WTC11 (cell line): ENCODE results near the gene SLC39A5. TPM values are rescaled to one million over a fixed set of nuclear protein-coding genes. Genes with fewer than 3 reads are reported as not detected.

Source experiments
- ATAC-seq: fragments of 200-7000 bp; cut with Tn5 transposase; 2 replicates; pipeline ENCODE4 v1.10.0; 2021; ENCODE audit warnings: mild to moderate bottlenecking, moderate library complexity
- CTCF ChIA-PET: fragments of 300-600 bp; sonication (Branson Sonifier 250); formaldehyde crosslinking; loops from one replicate; lab custom pipeline; 2021; ENCODE audit warnings: antibody characterized with exemption; lab: Charles Lee
- POLR2A ChIA-PET: fragments of 350-600 bp; sonication (Branson Sonifier 250); formaldehyde crosslinking; loops from one replicate; lab custom pipeline; 2021; ENCODE audit warnings: antibody characterized with exemption; lab: Charles Lee
- DNase-seq: peaks from one replicate; pipeline ENCODE4 v3.0.0; 2021; ENCODE audit warnings: low spot score
- H3K27ac Mint-ChIP-seq: 2 replicates; pipeline ENCODE4 v1.8.0; 2021; ENCODE audit warnings: mixed read lengths
- H3K27me3 Mint-ChIP-seq: 2 replicates; pipeline ENCODE4 v1.8.0; 2021; ENCODE audit warnings: low read depth, mild to moderate bottlenecking, moderate library complexity, mixed read lengths
- H3K36me3 Mint-ChIP-seq: 2 replicates; pipeline ENCODE4 v1.8.0; 2021; ENCODE audit warnings: mixed read lengths
- H3K4me1 Mint-ChIP-seq: 2 replicates; pipeline ENCODE4 v1.8.0; 2022; ENCODE audit warnings: mixed read lengths
- H3K4me3 Mint-ChIP-seq: 2 replicates; pipeline ENCODE4 v1.8.0; 2021; ENCODE audit warnings: mild to moderate bottlenecking, moderate library complexity, mixed read lengths
- H3K9me3 Mint-ChIP-seq: 2 replicates; pipeline ENCODE4 v1.8.0; 2021; ENCODE audit warnings: mixed read lengths
- ATF1 ChIP-seq: sonication (generic); formaldehyde crosslinking; IDR thresholded peaks from 2 replicates; pipeline ENCODE4 v1.8.1; 2023; ENCODE audit warnings: mild to moderate bottlenecking, moderate library complexity, missing genetic modification reagents
- FOXJ3 ChIP-seq: sonication (generic); formaldehyde crosslinking; IDR thresholded peaks from 2 replicates; pipeline ENCODE4 v1.9.0; 2021; ENCODE audit warnings: missing genetic modification reagents, mild to moderate bottlenecking, borderline replicate concordance
- FOXK1 ChIP-seq: sonication (generic); formaldehyde crosslinking; IDR thresholded peaks from 2 replicates; pipeline ENCODE4 v1.8.0; 2022; ENCODE audit warnings: mild to moderate bottlenecking, moderate library complexity, missing genetic modification reagents
- GTF2I ChIP-seq: fragments of 250-450 bp; sonication (Bioruptor Pico); conservative IDR thresholded peaks from 2 replicates; pipeline ENCODE4 v1.4.0; 2021; ENCODE audit warnings: mild to moderate bottlenecking
- JAZF1 ChIP-seq: fragments of 250-450 bp; sonication (Bioruptor Pico); IDR thresholded peaks from 2 replicates; pipeline ENCODE4 v1.9.0; 2021; ENCODE audit warnings: moderate library complexity, mild to moderate bottlenecking, inconsistent platforms
- OVOL2 ChIP-seq: fragments of 250-450 bp; sonication (Bioruptor Pico); IDR thresholded peaks from 2 replicates; pipeline ENCODE4 v1.9.0; 2021; ENCODE audit warnings: mild to moderate bottlenecking, borderline replicate concordance
- RELA ChIP-seq: sonication (generic); formaldehyde crosslinking; IDR thresholded peaks from 2 replicates; pipeline ENCODE4 v1.8.1; 2022; ENCODE audit warnings: missing genetic modification reagents, mild to moderate bottlenecking, borderline replicate concordance
- SMAD4 ChIP-seq: sonication (generic); formaldehyde crosslinking; IDR thresholded peaks from 2 replicates; pipeline ENCODE4 v1.8.0; 2022; ENCODE audit warnings: mild to moderate bottlenecking, missing genetic modification reagents
- SP1 ChIP-seq: sonication (generic); formaldehyde crosslinking; conservative IDR thresholded peaks from 2 replicates; pipeline ENCODE4 v1.8.1; 2022; ENCODE audit warnings: missing genetic modification reagents
- TP53 ChIP-seq: sonication (generic); formaldehyde crosslinking; IDR thresholded peaks from 2 replicates; pipeline ENCODE4 v1.8.1; 2023; ENCODE audit warnings: mild to moderate bottlenecking, missing genetic modification reagents
- ZNF423 ChIP-seq: fragments of 250-450 bp; sonication (Bioruptor Pico); IDR thresholded peaks from 2 replicates; pipeline ENCODE4 v2.1.2; 2022; ENCODE audit warnings: mild to moderate bottlenecking, moderate library complexity
- total RNA-seq: library from RNA; stranded (reverse); gene quantifications from 3 replicates; pipeline ENCODE4 v1.2.3, GENCODE V29; 2021
- TF ChIP-seq, protein P1 (sequence below): fragments of 250-450 bp; sonication (Bioruptor Pico); IDR thresholded peaks from 2 replicates; pipeline ENCODE4 v1.9.0; 2021; ENCODE audit warnings: mild to moderate bottlenecking, borderline replicate concordance
- TF ChIP-seq, protein P2 (sequence below): sonication (generic); formaldehyde crosslinking; IDR thresholded peaks from 2 replicates; pipeline ENCODE4 v1.8.0; 2022; ENCODE audit warnings: mild to moderate bottlenecking, missing genetic modification reagents
- TF ChIP-seq, protein P3 (sequence below): sonication (generic); formaldehyde crosslinking; IDR thresholded peaks from 2 replicates; pipeline ENCODE4 v1.8.1; 2023; ENCODE audit warnings: mild to moderate bottlenecking, missing genetic modification reagents
- TF ChIP-seq, protein P4 (sequence below): sonication (generic); formaldehyde crosslinking; IDR thresholded peaks from 2 replicates; pipeline ENCODE4 v1.8.0; 2023; ENCODE audit warnings: missing genetic modification reagents
- TF ChIP-seq, protein P5 (sequence below): fragments of 250-450 bp; sonication (Bioruptor Pico); IDR thresholded peaks from 2 replicates; pipeline ENCODE4 v1.9.0; 2021; ENCODE audit warnings: mild to moderate bottlenecking
- TF ChIP-seq, protein P6 (sequence below): sonication (generic); formaldehyde crosslinking; IDR thresholded peaks from 2 replicates; pipeline ENCODE4 v1.8.0; 2023; ENCODE audit warnings: mild to moderate bottlenecking, missing genetic modification reagents
- TF ChIP-seq, protein P7 (sequence below): sonication (generic); formaldehyde crosslinking; IDR thresholded peaks from 2 replicates; pipeline ENCODE4 v1.8.1; 2022; ENCODE audit warnings: mild to moderate bottlenecking, moderate library complexity, missing genetic modification reagents

The SLC39A5 gene
- total RNA-seq, 1 experiment from 2014 or later: 0.26 TPM

DNA sequence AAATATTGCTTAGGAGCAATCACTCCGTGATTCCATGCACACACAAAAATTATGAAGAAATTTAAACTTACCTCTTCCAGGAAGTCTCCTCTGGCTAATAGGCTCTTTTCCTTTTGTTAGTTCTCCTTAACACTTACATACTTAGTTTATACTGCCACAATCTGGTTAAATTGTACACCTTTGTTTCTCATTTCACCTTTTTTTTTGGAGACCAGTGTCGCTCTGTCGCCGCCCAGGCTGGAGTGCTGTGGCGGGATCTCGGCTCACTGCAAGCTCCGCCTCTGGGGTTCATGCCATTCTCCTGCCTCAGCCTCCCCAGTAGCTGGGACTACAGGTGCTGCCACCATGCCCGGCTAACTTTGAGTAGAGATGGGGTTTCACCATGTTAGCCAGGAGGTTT, 30.5 kb downstream of the SLC39A5 start (continued):
- TF ChIP-seq, protein P1, sequence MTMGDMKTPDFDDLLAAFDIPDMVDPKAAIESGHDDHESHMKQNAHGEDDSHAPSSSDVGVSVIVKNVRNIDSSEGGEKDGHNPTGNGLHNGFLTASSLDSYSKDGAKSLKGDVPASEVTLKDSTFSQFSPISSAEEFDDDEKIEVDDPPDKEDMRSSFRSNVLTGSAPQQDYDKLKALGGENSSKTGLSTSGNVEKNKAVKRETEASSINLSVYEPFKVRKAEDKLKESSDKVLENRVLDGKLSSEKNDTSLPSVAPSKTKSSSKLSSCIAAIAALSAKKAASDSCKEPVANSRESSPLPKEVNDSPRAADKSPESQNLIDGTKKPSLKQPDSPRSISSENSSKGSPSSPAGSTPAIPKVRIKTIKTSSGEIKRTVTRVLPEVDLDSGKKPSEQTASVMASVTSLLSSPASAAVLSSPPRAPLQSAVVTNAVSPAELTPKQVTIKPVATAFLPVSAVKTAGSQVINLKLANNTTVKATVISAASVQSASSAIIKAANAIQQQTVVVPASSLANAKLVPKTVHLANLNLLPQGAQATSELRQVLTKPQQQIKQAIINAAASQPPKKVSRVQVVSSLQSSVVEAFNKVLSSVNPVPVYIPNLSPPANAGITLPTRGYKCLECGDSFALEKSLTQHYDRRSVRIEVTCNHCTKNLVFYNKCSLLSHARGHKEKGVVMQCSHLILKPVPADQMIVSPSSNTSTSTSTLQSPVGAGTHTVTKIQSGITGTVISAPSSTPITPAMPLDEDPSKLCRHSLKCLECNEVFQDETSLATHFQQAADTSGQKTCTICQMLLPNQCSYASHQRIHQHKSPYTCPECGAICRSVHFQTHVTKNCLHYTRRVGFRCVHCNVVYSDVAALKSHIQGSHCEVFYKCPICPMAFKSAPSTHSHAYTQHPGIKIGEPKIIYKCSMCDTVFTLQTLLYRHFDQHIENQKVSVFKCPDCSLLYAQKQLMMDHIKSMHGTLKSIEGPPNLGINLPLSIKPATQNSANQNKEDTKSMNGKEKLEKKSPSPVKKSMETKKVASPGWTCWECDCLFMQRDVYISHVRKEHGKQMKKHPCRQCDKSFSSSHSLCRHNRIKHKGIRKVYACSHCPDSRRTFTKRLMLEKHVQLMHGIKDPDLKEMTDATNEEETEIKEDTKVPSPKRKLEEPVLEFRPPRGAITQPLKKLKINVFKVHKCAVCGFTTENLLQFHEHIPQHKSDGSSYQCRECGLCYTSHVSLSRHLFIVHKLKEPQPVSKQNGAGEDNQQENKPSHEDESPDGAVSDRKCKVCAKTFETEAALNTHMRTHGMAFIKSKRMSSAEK (CRISPR knock-in tag): no peak
- TF ChIP-seq FOXJ3 (CRISPR knock-in tag) (no peak), ZNF423 (CRISPR knock-in tag) (no peak), ATF1 (no peak), GTF2I (CRISPR knock-in tag) (no peak)
- TF ChIP-seq, protein P2, sequence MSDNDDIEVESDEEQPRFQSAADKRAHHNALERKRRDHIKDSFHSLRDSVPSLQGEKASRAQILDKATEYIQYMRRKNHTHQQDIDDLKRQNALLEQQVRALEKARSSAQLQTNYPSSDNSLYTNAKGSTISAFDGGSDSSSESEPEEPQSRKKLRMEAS (CRISPR knock-in tag): no peak
- TF ChIP-seq, protein P3, sequence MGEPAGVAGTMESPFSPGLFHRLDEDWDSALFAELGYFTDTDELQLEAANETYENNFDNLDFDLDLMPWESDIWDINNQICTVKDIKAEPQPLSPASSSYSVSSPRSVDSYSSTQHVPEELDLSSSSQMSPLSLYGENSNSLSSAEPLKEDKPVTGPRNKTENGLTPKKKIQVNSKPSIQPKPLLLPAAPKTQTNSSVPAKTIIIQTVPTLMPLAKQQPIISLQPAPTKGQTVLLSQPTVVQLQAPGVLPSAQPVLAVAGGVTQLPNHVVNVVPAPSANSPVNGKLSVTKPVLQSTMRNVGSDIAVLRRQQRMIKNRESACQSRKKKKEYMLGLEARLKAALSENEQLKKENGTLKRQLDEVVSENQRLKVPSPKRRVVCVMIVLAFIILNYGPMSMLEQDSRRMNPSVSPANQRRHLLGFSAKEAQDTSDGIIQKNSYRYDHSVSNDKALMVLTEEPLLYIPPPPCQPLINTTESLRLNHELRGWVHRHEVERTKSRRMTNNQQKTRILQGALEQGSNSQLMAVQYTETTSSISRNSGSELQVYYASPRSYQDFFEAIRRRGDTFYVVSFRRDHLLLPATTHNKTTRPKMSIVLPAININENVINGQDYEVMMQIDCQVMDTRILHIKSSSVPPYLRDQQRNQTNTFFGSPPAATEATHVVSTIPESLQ (CRISPR knock-in tag): no peak

DNA sequence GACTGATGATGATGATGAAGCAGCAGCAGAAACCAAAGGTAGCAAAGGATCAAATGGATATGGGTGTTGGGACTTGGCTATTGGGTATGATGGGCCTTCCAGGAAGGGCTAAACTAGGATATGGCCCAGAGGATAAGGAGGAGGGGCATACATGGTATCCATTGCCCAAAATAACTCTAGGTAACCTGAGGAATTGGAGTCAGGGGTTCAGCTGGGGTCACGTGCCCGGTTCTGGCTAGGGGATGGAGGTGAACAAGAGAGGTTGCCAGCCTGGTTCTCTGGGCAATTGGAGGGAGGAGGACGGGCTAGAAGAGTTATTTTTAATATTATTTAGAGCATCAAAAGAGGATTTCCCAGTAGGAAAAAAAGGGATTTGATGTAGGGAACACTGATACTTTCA, 31.1 kb downstream of the SLC39A5 start:
- no peak overlapping the region for H3K4me3 Mint-ChIP-seq
- H3K27me3 Mint-ChIP-seq: 0 out of 2 replicates have a peak, but pooled peaks cover 4% of the 10 kb centered on the region
- H3K9me3 Mint-ChIP-seq: no peaks in the 10 kb centered on the region
- H3K36me3 Mint-ChIP-seq: peaks cover 4% of the 10 kb centered on the region
- CTCF ChIA-PET: interaction anchor here (0.6 to 1.9 kb wide), 4 partner anchors 30 to 99 kb away, joined by 3 to 5 read pairs (median 4); partner anchors contain the start of genes RNF41, SMARCC2 and STAT2
- TF ChIP-seq SP1 (CRISPR knock-in tag) (no peak), FOXK1 (CRISPR knock-in tag) (no peak), SMAD4 (CRISPR knock-in tag) (no peak)
- TF ChIP-seq, protein P4, sequence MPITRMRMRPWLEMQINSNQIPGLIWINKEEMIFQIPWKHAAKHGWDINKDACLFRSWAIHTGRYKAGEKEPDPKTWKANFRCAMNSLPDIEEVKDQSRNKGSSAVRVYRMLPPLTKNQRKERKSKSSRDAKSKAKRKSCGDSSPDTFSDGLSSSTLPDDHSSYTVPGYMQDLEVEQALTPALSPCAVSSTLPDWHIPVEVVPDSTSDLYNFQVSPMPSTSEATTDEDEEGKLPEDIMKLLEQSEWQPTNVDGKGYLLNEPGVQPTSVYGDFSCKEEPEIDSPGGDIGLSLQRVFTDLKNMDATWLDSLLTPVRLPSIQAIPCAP (CRISPR knock-in tag): no peak
- TF ChIP-seq, all 79 proteins: peak for 0
- Mint-ChIP-seq H3K27ac (no peak overlapping the region), H3K4me1 (peaks cover 21% of the 10 kb centered on the region)
- no peak for DNase-seq
- POLR2A ChIA-PET: no interaction called here
- no peak for ATAC-seq

DNA sequence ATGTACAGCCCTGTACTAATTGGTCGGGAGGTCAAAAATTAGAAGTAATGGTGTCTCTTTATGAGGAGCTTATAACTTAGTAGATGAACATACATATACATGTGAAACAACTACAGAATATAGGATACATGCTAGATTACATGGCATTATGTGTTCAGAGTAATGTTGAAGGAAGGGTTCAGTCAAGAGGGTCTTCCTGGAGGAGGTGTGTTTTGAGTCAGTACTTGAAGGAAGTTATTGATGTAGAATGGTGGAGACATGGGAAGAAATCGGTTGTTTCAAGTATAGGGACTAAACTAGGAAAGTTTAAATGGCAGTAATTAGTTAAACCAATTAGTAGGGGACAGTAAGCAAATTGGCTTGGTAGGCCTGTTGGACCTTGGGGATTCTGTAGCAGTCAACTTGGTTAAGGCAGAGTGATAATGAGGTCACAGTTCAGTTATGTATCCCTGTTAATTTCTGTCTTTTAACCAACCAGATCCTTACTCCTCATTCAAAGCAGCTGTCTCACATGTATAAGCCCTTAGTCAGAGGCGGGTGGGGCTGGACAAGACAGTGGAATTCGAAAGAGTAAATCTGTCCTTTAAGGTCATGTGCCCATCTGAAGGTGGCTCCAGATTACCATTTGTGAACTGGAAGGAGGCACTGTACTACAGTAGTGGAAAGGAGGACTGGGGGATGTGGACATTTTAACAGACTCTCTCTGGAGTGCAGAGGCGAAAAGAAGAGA, 31.8 kb downstream of the SLC39A5 start:
- Mint-ChIP-seq H3K36me3 (no peaks in the 10 kb centered on the region), H3K27ac (0 out of 2 replicates have a peak overlapping the region, but pooled peaks have one; percentile 5), H3K4me3 (no peak overlapping the region), H3K27me3 (0 out of 2 replicates have a peak, but pooled peaks cover 4% of the 10 kb centered on the region), H3K9me3 (no peaks in the 10 kb centered on the region), H3K4me1 (peaks cover 18% of the 10 kb centered on the region)
- ATAC-seq: no peak
- ChIA-PET POLR2A (no interaction called here), CTCF (interaction anchor here (1.1 to 1.9 kb wide), 2 partner anchors 31 to 72 kb away, joined by 3 to 5 read pairs; partner anchors contain the start of gene SMARCC2)
- DNase-seq: no peak
- TF ChIP-seq TP53 (CRISPR knock-in tag) (no peak), ZNF423 (CRISPR knock-in tag) (no peak), JAZF1 (no peak), RELA (CRISPR knock-in tag) (no peak), ATF1 (no peak), OVOL2 (CRISPR knock-in tag) (no peak)
- TF ChIP-seq, protein P5, sequence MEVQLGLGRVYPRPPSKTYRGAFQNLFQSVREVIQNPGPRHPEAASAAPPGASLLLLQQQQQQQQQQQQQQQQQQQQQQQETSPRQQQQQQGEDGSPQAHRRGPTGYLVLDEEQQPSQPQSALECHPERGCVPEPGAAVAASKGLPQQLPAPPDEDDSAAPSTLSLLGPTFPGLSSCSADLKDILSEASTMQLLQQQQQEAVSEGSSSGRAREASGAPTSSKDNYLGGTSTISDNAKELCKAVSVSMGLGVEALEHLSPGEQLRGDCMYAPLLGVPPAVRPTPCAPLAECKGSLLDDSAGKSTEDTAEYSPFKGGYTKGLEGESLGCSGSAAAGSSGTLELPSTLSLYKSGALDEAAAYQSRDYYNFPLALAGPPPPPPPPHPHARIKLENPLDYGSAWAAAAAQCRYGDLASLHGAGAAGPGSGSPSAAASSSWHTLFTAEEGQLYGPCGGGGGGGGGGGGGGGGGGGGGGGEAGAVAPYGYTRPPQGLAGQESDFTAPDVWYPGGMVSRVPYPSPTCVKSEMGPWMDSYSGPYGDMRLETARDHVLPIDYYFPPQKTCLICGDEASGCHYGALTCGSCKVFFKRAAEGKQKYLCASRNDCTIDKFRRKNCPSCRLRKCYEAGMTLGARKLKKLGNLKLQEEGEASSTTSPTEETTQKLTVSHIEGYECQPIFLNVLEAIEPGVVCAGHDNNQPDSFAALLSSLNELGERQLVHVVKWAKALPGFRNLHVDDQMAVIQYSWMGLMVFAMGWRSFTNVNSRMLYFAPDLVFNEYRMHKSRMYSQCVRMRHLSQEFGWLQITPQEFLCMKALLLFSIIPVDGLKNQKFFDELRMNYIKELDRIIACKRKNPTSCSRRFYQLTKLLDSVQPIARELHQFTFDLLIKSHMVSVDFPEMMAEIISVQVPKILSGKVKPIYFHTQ: no peak
- TF ChIP-seq, protein P6, sequence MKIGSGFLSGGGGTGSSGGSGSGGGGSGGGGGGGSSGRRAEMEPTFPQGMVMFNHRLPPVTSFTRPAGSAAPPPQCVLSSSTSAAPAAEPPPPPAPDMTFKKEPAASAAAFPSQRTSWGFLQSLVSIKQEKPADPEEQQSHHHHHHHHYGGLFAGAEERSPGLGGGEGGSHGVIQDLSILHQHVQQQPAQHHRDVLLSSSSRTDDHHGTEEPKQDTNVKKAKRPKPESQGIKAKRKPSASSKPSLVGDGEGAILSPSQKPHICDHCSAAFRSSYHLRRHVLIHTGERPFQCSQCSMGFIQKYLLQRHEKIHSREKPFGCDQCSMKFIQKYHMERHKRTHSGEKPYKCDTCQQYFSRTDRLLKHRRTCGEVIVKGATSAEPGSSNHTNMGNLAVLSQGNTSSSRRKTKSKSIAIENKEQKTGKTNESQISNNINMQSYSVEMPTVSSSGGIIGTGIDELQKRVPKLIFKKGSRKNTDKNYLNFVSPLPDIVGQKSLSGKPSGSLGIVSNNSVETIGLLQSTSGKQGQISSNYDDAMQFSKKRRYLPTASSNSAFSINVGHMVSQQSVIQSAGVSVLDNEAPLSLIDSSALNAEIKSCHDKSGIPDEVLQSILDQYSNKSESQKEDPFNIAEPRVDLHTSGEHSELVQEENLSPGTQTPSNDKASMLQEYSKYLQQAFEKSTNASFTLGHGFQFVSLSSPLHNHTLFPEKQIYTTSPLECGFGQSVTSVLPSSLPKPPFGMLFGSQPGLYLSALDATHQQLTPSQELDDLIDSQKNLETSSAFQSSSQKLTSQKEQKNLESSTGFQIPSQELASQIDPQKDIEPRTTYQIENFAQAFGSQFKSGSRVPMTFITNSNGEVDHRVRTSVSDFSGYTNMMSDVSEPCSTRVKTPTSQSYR (CRISPR knock-in tag): no peak
- TF ChIP-seq, protein P7, sequence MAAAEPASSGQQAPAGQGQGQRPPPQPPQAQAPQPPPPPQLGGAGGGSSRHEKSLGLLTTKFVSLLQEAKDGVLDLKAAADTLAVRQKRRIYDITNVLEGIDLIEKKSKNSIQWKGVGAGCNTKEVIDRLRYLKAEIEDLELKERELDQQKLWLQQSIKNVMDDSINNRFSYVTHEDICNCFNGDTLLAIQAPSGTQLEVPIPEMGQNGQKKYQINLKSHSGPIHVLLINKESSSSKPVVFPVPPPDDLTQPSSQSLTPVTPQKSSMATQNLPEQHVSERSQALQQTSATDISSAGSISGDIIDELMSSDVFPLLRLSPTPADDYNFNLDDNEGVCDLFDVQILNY (CRISPR knock-in tag): no peak
